ENCODE data around the gene MSRB3.

- TF ChIP-seq CTCF (IDR thresholded peaks at IDR 0.05) (no peak), POLR2A (IDR thresholded peaks at IDR 0.05) (no peak), POLR2AphosphoS5 (IDR thresholded peaks at IDR 0.05; ENCODE audit: insufficient read depth in 1 of 2, low read depth in 1 of 2) (no peak)
These were observed 27.0 kb downstream of the MSRB3 start for GRCh38 chr12:65305346-65305950.
